Parathyroid adenoma (tissue), 2 donors: ENCODE results near the gene ARL5A.

Source experiments
- H2AFZ ChIP-seq: fragments of 300-600 bp; sonication (generic); one replicate; pipeline ENCODE4 v1.7.0; 2017; ENCODE audit warnings: antibody characterized with exemption, mild to moderate bottlenecking
- H3K27ac ChIP-seq: fragments of 300-600 bp; sonication (generic); one replicate; pipeline ENCODE4 v1.7.0; 2017
- H3K27me3 ChIP-seq: fragments of 300-600 bp; sonication (generic); one replicate; pipeline ENCODE4 v1.7.0; 2017; ENCODE audit warnings: low read length; ENCODE audit not compliant: control insufficient read depth, insufficient read depth
- H3K36me3 ChIP-seq: fragments of 300-600 bp; sonication (generic); one replicate; pipeline ENCODE4 v1.7.0; 2017; ENCODE audit warnings: low read length; ENCODE audit not compliant: control insufficient read depth, insufficient read depth
- H3K4me1 ChIP-seq: fragments of 300-600 bp; sonication (generic); one replicate; pipeline ENCODE4 v1.7.0; 2017; ENCODE audit warnings: control low read depth
- H3K4me2 ChIP-seq: fragments of 300-600 bp; sonication (generic); one replicate; pipeline ENCODE4 v1.7.0; 2017; ENCODE audit warnings: low read length
- H3K4me3 ChIP-seq: fragments of 300-600 bp; sonication (generic); one replicate; pipeline ENCODE4 v1.7.0; 2017; ENCODE audit warnings: low read depth, low read length
- H3K79me2 ChIP-seq: fragments of 300-600 bp; sonication (generic); one replicate; pipeline ENCODE4 v1.7.0; 2017; ENCODE audit warnings: control low read depth
- H3K9ac ChIP-seq: fragments of 300-600 bp; sonication (generic); one replicate; pipeline ENCODE4 v1.7.0; 2017; ENCODE audit warnings: mild to moderate bottlenecking
- H3K9me3 ChIP-seq: fragments of 300-600 bp; sonication (generic); one replicate; pipeline ENCODE4 v1.7.0; 2017; ENCODE audit warnings: low read length; ENCODE audit not compliant: control insufficient read depth
- TF ChIP-seq, protein P1 (sequence below): fragments of 300-600 bp; sonication (generic); IDR thresholded peaks from one replicate; pipeline ENCODE4 v1.7.0; 2017; ENCODE audit warnings: antibody characterized with exemption, mild to moderate bottlenecking
- donor health status: primary hyperparathyroidism.

ARL5A gene

GRCh38 chr2:151815821-151816489 is 12.3 kb downstream of the ARL5A start:
- peaks cover 18% of the 10 kb centered on the region for H3K79me2 ChIP-seq
- H3K4me1 ChIP-seq = no peaks in the 10 kb centered on the region
- no peak overlapping the region for H3K4me3 ChIP-seq
- H3K27me3 ChIP-seq = no peaks in the 10 kb centered on the region
- TF ChIP-seq, protein P1, sequence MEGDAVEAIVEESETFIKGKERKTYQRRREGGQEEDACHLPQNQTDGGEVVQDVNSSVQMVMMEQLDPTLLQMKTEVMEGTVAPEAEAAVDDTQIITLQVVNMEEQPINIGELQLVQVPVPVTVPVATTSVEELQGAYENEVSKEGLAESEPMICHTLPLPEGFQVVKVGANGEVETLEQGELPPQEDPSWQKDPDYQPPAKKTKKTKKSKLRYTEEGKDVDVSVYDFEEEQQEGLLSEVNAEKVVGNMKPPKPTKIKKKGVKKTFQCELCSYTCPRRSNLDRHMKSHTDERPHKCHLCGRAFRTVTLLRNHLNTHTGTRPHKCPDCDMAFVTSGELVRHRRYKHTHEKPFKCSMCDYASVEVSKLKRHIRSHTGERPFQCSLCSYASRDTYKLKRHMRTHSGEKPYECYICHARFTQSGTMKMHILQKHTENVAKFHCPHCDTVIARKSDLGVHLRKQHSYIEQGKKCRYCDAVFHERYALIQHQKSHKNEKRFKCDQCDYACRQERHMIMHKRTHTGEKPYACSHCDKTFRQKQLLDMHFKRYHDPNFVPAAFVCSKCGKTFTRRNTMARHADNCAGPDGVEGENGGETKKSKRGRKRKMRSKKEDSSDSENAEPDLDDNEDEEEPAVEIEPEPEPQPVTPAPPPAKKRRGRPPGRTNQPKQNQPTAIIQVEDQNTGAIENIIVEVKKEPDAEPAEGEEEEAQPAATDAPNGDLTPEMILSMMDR = no peak
- no peaks in the 10 kb centered on the region for H3K9me3 ChIP-seq
- no peak overlapping the region for H3K9ac ChIP-seq
- no peaks in the 10 kb centered on the region for H3K36me3 ChIP-seq
- H3K27ac ChIP-seq = no peak overlapping the region
- H3K4me2 ChIP-seq = no peak overlapping the region
- no peak overlapping the region for H2AFZ ChIP-seq

DNA sequence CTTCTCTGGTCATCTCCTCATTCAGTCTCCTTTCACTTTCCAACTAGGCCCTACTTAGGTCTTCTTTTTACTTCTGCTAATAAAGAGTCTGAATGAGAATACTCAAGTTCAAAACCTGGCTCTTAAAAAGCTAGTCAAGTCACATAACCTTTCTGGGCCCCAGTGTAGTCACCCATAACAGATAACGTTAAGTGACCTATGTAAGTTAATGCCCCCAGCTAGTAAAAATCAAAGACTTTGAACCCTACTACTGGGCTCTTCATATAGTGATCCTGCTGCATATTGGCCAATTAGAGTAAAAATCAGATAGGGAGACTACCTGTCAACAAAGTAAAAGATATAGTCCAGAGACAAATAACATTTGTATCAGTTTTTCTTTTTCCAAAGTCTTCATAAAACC is 17.7 kb downstream of the ARL5A start:
- TF ChIP-seq, protein P1 = no peak
- Histone ChIP-seq H3K27me3 (no peaks in the 10 kb centered on the region), H2AFZ (no peak overlapping the region), H3K9me3 (no peaks in the 10 kb centered on the region), H3K9ac (no peak overlapping the region), H3K4me1 (no peaks in the 10 kb centered on the region), H3K36me3 (no peaks in the 10 kb centered on the region), H3K4me2 (no peak overlapping the region), H3K79me2 (no peaks in the 10 kb centered on the region), H3K4me3 (no peak overlapping the region), H3K27ac (no peak overlapping the region)

DNA sequence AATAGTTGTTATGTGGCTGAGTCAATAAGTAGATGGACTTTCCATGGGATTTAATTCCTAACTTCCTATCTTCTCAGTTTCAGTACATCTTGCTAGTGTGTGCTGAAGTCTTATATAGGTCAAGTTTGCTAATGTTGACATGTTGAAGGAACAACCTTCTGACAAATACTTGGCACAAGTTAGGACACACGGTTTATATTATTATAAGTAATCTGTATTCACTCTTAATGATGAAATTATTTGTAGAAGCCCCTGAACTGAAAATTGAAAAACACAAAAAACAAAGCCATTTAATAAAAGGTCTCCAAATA is 19.2 kb downstream of the ARL5A start:
- no peak overlapping the region for H3K27ac ChIP-seq

DNA sequence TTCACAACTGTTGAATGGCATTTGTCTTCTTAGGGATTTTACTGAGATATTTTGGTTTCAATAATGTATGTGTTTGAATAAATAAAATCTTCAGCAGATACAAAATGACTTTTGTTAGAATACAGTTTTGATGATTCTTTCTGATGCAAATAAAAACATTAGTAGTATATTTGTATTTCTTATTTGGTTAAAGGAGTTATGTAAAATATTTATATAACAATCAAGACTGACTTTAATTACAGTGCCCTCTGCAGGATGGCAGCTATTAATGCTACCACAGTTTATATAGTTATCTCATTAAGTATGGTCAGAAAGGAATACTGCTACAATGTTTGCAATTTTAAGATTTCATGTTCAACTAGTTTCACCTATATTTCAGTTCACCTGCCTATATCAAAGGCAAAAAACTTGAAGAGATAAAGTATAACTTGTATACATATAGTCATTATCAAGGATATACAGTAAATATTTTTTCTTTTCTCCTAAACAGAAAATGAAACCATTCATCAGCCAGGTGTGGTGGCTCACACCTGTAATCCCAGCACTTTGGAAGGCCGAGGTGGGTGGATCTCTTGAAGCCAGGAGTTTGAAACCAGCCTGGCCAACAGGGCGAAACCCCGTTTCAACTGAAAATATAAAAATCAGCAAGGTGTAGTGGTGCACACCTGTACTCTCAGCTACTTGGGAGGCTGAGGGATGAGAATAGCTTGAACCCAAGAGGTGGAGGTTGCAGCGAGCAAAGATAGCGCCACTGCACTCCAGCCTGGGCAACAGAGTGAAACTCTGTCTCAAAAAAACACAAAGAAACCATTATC is 19.8 kb downstream of the ARL5A start:
- Histone ChIP-seq H2AFZ (no peak overlapping the region), H3K9ac (no peak overlapping the region), H3K79me2 (no peaks in the 10 kb centered on the region), H3K36me3 (no peaks in the 10 kb centered on the region), H3K4me3 (no peak overlapping the region), H3K4me2 (no peak overlapping the region), H3K27me3 (no peaks in the 10 kb centered on the region), H3K4me1 (no peaks in the 10 kb centered on the region), H3K9me3 (no peaks in the 10 kb centered on the region), H3K27ac (no peak overlapping the region)
- TF ChIP-seq, protein P1 = peak; percentile 40

More for the DNA sequence above, 19.2 kb downstream of the ARL5A start:
- H3K4me2 ChIP-seq = no peak overlapping the region
- no peak overlapping the region for H3K4me3 ChIP-seq
- H3K27me3 ChIP-seq = no peaks in the 10 kb centered on the region
- H3K9ac ChIP-seq = no peak overlapping the region
- no peak overlapping the region for H2AFZ ChIP-seq
- no peaks in the 10 kb centered on the region for H3K4me1 ChIP-seq
- TF ChIP-seq, protein P1 = no peak
- no peaks in the 10 kb centered on the region for H3K9me3 ChIP-seq
- H3K79me2 ChIP-seq = no peaks in the 10 kb centered on the region
- H3K36me3 ChIP-seq = no peaks in the 10 kb centered on the region
